Motor neuron (in vitro differentiated cells): ENCODE results near the gene SUSD3. TPM values are rescaled to one million over a fixed set of nuclear protein-coding genes. Genes with fewer than 3 reads are reported as not detected.
"Not testable (repeated sequence)": the region's sequence is repeated elsewhere in the genome, so short reads cannot be mapped to it uniquely, and the experiment has no call there.

Source experiments
- ATAC-seq, 8 experiments: fragments of 200-7000 bp; cut with Tn5 transposase; replicated peaks in 6 of 8; 2 replicates each; pipeline ENCODE4 v1.8.0; 2021; ENCODE audit warnings: mild to moderate bottlenecking in 8 of 8, moderate library complexity in 8 of 8
- H3K27ac ChIP-seq, 2 donors: fragments of 250-450 bp; sonication (Bioruptor Pico); 2 replicates each; pipeline ENCODE4 v1.9.0; 2021; ENCODE audit warnings: antibody characterized with exemption in 2 of 2, mild to moderate bottlenecking in 2 of 2, moderate library complexity in 1 of 2
- H3K4me1 ChIP-seq, 2 donors: fragments of 250-450 bp; sonication (Bioruptor Pico); replicated peaks in 1 of 2; 2 replicates each; pipeline ENCODE4 v1.6.1; 2021; ENCODE audit warnings: antibody characterized with exemption in 2 of 2, mild to moderate bottlenecking in 2 of 2, moderate library complexity in 1 of 2
- H3K4me3 ChIP-seq, 5 donors: fragments of 250-450 bp; sonication (Bioruptor Pico); 2 replicates each; pipeline ENCODE4 v1.9.0; 2021; ENCODE audit warnings: antibody characterized with exemption in 5 of 5, mild to moderate bottlenecking in 5 of 5, moderate library complexity in 4 of 5
- WGBS, 10 experiments: fragments of 450-650 bp; shearing (Covaris generic); methylation state at CpG; one replicate each; pipeline ENCODE4 v1.0.0; 2022; 5-methylcytosine and 5-hydroxymethylcytosine counted together
- in situ Hi-C, 9 experiments: fragments of 400-800 bp; cut with MboI; loops; one replicate each; pipeline ENCODE4 v1.15.0; 2021; ENCODE audit warnings: low sequenced_read_pairs in 9 of 9, low pct_unique_long_range_greater_than_20kb in 2 of 9; ENCODE audit not compliant: unreplicated experiment in 9 of 9
- total RNA-seq, 8 experiments: library from RNA; unstranded; fragments of 300-600 nt; gene quantifications; 2 replicates each; pipeline versions ENCODE4 v1.2.3 to v1.2.4, GENCODE V29; 2022

Gene SUSD3
- 1 to 10 TPM in 2 of 8 experiments, under 1 TPM in 2, not detected in 4; 0.29 to 8.5 (median 0.80) TPM for total RNA-seq

DNA sequence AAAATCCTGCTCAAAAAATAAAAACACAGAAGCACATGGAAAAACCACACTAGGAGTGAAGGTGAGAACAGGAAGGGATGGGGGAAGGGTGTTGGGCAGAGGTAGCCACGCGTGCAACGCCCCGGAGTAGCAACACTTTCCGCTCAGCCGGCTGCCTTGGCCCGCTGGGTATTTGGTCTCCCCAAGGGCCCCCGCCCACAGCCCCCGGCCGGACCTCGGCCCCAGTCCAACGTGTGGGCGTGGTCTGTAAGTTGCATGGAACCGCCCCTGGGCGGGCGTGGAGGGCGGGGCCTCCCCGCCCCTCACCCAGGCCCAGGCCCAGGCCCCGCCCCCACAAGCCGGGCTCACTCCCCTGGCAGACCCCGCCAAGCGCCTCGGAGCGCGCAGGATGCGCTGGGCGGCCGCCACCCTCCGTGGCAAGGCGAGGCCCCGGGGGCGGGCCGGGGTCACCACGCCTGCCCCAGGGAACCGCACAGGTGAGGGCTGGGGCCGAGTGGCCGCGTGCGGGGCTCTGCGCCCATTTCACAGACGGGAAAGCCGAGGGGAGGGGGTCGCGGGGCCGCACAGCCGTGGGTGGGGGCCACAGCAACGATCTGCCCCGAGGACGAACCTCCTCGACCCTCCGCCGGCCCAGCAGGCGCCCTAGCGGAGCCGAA, at the start of gene SUSD3:
SUSD3 (plus strand) TSS at position 347 of the 656 bp plus-strand sequence; CDS start at position 389, 42 bp downstream.
- H3K27ac ChIP-seq: no peak within 1 kb of the TSS
- in situ Hi-C loops: no loop called here
- WGBS, 10 experiments: no CpG with 5 or more reads among the region's 55 CpGs
- peak; percentile 48 to 88 (median 76) for ATAC-seq
- peaks cover 3 to 10% of the 10 kb centered on the region in 2 donors for H3K4me1 ChIP-seq
- H3K4me3 ChIP-seq: peak within 1 kb of the TSS in 1 of 5 donors; percentile 17

- no peak overlapping the region for H3K27ac ChIP-seq
- in situ Hi-C loops: no loop called here
- ATAC-seq: no peak
- 40 to 100% (median 87%) methylated on average over 1 to 8 of the region's 21 CpGs; no CpG with 5 or more reads in 3 of the 10 experiments for WGBS, 10 experiments
- no peak overlapping the region for H3K4me3 ChIP-seq
- no peaks in the 10 kb centered on the region for H3K4me1 ChIP-seq
Measured at GRCh38 chr9:93009337-93010015, 49.0 kb upstream of the SUSD3 start.

- Histone ChIP-seq H3K27ac (no peak overlapping the region), H3K4me3 (no peak overlapping the region), H3K4me1 (no peaks in the 10 kb centered on the region)
- WGBS, 10 experiments: 0 to 81% (median 58%) methylated on average over 1 to 8 of the region's 13 CpGs; no CpG with 5 or more reads in 6 of the 10 experiments
- in situ Hi-C loops: no loop called here
- no peak for ATAC-seq
Measured at GRCh38 chr9:93010056-93010455, 48.4 kb upstream of the SUSD3 start.

DNA sequence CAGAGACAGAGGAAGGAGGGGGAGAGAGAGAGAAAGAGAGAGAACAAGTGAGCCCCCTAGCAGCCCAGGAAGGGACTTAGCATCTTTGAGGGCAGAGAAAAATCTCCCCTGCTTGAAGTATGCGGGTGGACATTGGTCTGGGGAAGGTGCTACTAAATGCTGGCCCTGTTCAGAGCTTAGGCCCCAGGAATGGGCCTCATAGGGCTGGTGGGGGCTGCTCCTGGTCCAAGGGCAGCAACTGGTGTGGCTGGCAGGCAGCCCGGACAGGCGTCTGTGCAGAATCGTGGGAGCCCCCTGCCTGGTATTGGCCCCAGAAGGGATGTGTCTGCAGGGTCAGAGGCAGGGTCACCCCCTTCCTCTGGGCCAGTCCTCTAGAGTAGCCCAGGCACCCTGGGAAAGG, 47.8 kb upstream of the SUSD3 start:
- no peak for ATAC-seq
- in situ Hi-C loops: no loop called here

DNA sequence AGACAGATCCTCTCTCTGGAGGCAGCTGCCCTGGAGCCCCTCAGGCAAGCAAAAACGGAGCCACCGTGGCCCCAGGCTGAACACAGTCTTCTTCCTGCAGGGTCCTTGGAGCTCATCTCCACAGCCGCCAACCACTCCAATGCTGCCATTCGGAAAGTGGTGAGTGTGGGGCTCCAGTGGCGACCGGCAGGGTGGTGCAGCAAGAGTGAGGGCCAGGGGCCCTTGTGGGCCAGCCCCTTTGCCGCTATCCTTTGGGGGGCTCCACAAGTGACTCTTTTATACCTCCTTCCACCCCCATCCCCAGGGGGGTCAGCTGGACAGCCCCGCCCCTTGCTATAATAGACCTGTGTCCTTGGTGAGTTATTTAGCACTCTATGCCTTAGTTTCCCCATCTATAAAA, 47.4 kb upstream of the SUSD3 start:
- no CpG with 5 or more reads among the region's 8 CpGs for WGBS, 10 experiments
- Histone ChIP-seq H3K27ac (no peak overlapping the region), H3K4me1 (no peaks in the 10 kb centered on the region), H3K4me3 (no peak overlapping the region)
- no peak for ATAC-seq
- in situ Hi-C loops: no loop called here

More for the DNA sequence above, 47.8 kb upstream of the SUSD3 start:
- 40 to 80% (median 56%) methylated on average over 1 to 3 of the region's 4 CpGs; no CpG with 5 or more reads in 6 of the 10 experiments for WGBS, 10 experiments
- no peak overlapping the region for H3K4me3 ChIP-seq
- H3K27ac ChIP-seq: no peak overlapping the region
- no peaks in the 10 kb centered on the region for H3K4me1 ChIP-seq

DNA sequence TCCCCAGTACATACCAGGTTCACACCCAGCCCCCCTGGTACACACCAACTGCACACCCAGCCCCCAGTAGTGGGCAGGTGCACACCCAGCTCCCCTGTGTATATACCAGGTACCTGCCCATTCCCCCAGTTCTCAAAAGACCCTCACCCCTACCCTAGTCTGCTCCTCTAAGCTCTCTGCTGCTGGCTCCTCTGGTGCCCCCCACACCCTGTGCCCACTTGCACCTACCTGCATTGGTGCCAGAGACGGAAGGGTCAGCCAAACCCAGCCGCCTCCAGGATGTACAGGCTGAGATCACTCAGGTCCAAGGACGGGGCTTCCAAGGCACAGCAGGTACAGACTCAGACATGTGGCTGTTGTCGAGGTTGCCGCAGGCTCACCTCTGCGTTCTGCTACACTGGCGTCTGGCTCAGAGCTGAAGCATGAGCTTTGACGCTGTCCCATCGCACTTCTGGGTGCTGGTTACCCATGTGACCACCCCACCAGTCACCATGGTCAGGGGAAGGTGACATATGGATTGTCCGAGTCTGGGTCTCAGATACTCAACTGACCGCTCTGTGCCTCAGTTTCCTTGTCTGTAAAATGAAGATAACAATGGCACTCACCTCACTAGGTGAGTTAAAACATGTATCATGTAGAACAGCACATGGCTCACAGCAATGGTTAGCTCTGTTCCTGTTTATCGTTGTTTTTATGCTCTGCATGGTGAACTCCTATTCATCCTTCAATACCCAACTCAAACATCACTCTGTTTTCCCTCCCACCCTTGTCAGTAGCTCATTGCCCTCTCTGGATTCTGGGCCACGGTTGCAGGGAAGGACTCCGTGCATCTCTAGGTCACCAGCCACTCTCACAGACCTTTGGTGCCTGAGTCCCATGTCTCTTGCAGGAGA, 45.3 kb upstream of the SUSD3 start:
- in situ Hi-C loops: no loop called here
- Histone ChIP-seq H3K4me1 (no peaks in the 10 kb centered on the region), H3K4me3 (no peak overlapping the region), H3K27ac (no peak overlapping the region)
- WGBS, 10 experiments: 42 to 100% (median 84%) methylated on average over 1 to 9 of the region's 14 CpGs; no CpG with 5 or more reads in 1 of the 10 experiments
- ATAC-seq: no peak

- in situ Hi-C loops: no loop called here
- WGBS, 10 experiments: 23 to 77% (median 56%) methylated on average over 2 to 10 of the region's 13 CpGs; no CpG with 5 or more reads in 1 of the 10 experiments
- ATAC-seq: no peak
- Histone ChIP-seq H3K4me1 (no peaks in the 10 kb centered on the region), H3K4me3 (no peak overlapping the region), H3K27ac (no peak overlapping the region)
Measured at GRCh38 chr9:93013856-93014582, 44.5 kb upstream of the SUSD3 start.

- H3K4me1 ChIP-seq, H3K27ac ChIP-seq, in situ Hi-C loops, ATAC-seq, H3K4me3 ChIP-seq: not testable (repeated sequence)
- WGBS, 10 experiments: 50 to 100% (median 93%) methylated on average over 1 to 10 of the region's 10 CpGs; no CpG with 5 or more reads in 1 of the 10 experiments
Measured at GRCh38 chr9:93015190-93015589, 43.3 kb upstream of the SUSD3 start.

- no peak for ATAC-seq
- no peak overlapping the region for H3K4me3 ChIP-seq
- WGBS, 10 experiments: 60 to 100% (median 86%) methylated on average over 1 to 2 of the region's 9 CpGs; no CpG with 5 or more reads in 5 of the 10 experiments
- no peak overlapping the region for H3K27ac ChIP-seq
- no peaks in the 10 kb centered on the region for H3K4me1 ChIP-seq
- in situ Hi-C loops: no loop called here
Measured at GRCh38 chr9:93017621-93018020, 40.9 kb upstream of the SUSD3 start.

DNA sequence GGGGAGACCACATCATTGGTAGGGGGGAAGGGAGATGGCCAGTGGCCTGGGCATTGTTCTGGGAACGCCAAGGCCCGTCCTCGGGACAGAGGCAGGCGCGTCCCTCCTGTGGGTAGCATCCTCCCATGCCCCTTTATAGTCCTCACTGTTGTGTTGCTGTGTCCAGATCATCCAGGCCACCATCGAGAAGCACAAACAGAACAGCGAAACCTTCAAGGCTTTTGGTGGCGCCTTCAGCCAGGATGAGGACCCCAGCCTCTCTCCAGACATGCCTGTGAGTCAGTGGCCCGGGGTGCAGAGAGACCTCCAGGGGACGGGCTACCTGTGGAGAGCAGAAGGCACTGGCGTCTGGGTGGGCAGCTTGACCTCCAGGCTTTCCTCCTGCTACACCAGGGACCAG, 38.4 kb upstream of the SUSD3 start:
- Histone ChIP-seq H3K27ac (no peak overlapping the region), H3K4me1 (no peaks in the 10 kb centered on the region), H3K4me3 (no peak overlapping the region)
- WGBS, 10 experiments: 40 to 100% (median 90%) methylated on average over 1 to 8 of the region's 11 CpGs; no CpG with 5 or more reads in 5 of the 10 experiments
- no peak for ATAC-seq
- in situ Hi-C loops: no loop called here

DNA sequence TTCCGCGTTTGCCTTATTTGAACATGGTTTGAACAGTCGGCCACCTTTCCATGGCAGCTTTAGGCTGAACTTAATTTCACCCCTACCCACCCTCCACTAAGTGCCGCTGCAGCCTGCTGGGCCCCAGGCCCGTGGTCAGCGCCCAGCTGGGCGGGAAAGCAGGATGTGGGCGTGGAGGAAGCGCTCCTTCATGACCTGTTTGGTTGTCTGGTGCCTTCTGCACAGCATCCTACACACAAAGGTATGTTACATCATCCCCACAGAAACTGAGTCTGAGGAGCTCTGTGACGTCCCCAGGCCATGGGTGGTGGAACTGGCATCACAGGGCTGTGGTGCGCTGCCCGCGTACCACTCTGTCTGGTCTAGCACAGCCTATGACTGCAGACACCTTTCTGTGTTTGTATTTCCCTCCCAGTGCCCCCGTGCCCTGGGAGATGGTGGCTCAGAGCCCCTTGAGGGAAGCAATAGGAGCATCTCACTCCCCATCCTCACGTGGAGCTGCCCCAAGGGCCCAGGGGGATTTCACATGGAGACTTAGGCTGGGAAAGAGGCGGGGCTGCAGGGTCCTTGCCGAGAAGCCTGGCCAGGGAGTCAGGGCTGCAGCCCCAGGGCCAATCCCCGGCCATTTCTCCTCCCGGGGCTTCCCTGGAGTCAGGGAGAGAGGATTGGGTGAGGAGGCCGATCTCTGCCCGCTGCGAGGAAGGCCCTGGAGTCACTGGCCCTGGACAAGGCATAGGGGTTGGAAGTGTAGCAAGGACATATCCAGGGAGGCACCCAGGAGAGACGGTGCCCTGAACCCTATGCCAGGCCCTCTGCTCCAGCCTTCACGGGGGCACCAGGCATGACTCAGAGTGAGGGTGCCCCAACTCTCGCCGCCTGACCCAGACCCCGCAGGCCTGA, 37.5 kb upstream of the SUSD3 start:
- Histone ChIP-seq H3K4me3 (no peak overlapping the region), H3K27ac (no peak overlapping the region), H3K4me1 (no peaks in the 10 kb centered on the region)
- WGBS, 10 experiments: 38 to 90% (median 68%) methylated on average over 1 to 7 of the region's 27 CpGs; no CpG with 5 or more reads in 2 of the 10 experiments
- in situ Hi-C loops: no loop called here
- ATAC-seq: peak in 1 of 8 experiments; percentile 47

DNA sequence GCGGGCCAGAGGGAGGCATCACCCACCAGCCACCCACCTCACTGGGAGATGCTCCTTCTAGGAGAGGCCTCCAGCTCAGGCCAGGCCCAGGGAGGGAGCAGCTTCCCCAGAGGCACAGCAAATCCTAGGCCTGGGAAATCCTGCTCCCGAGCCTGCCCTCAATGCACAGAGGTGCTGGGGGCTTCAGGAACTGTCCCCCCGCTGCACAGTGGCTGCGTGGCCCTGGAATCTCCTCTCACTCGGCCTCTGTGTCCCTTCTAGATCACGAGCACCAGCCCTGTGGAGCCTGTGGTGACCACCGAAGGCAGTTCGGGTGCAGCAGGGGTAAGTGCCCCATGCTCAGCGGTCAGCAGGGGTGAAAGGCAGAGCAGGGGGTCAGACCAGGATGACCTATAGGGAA, 36.4 kb upstream of the SUSD3 start:
- 50 to 100% (median 83%) methylated on average over 2 to 3 of the region's 9 CpGs; no CpG with 5 or more reads in 6 of the 10 experiments for WGBS, 10 experiments

More for the DNA sequence above, 36.4 kb upstream of the SUSD3 start:
- no peak overlapping the region for H3K4me3 ChIP-seq
- H3K27ac ChIP-seq: no peak overlapping the region
- no peaks in the 10 kb centered on the region for H3K4me1 ChIP-seq
- ATAC-seq: no peak
- in situ Hi-C loops: no loop called here
